Measurements from ENCODE around the gene BRINP3.

Gene BRINP3

DNA sequence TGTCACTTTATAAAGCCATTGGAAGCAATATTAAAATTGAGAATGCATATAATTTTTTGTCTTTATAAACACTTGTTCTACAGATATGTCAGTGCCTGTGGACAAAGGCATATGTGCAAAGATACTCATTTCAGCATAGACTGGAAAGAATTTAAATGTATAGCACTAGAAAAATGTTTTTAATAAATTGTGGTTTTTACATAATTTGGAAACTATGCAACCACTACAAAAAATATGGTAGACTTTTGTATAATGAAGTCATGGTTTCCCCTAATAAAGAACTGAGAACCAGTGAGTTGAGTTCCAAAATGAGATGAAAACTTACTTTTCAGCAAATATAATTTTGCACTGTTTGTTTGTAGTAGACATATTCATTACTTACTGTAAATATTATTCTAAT, 48.5 kb downstream of the BRINP3 start:
- H2BK5ac ChIP-seq (ENCODE audit: low read depth, low read length, poor library complexity, severe bottlenecking) = no peak overlapping the region
- H3K4me3 ChIP-seq (ENCODE audit: insufficient read depth in 1 of 2, low read depth in 1 of 2, low read length in 2 of 2) = no peak overlapping the region
- no peaks in the 10 kb centered on the region for H3K9me3 ChIP-seq (ENCODE audit: control insufficient read depth, low read length)
- H3K27me3 ChIP-seq (ENCODE audit: control insufficient read depth in 1 of 2, insufficient read depth in 1 of 2, low read length in 2 of 2) = no peaks in the 10 kb centered on the region
- H2BK120ac ChIP-seq (ENCODE audit: low read depth, low read length) = no peak overlapping the region
- no peak overlapping the region for H2AK5ac ChIP-seq (ENCODE audit: low read length, severe bottlenecking)
- DNase-seq = no peak
- H2AFZ ChIP-seq (ENCODE audit: low read depth, low read length) = no peak overlapping the region
- H3K23ac ChIP-seq (ENCODE audit: low read length in 2 of 2) = no peak overlapping the region
- H3K4me1 ChIP-seq (ENCODE audit: control insufficient read depth, insufficient read depth, low read depth, low read length) = no peaks in the 10 kb centered on the region
- H3K14ac ChIP-seq (ENCODE audit: low read length in 2 of 2) = no peak overlapping the region
- no peaks in the 10 kb centered on the region for H3K79me1 ChIP-seq (replicated peaks; ENCODE audit: low read length, poor library complexity, severe bottlenecking)
- no peak overlapping the region for H3K18ac ChIP-seq (ENCODE audit: low read depth in 1 of 2, low read length in 2 of 2)
- no peak overlapping the region for H3K27ac ChIP-seq (ENCODE audit: low read length, poor library complexity, severe bottlenecking)
- H4K8ac ChIP-seq (ENCODE audit: low read length) = no peak overlapping the region
- H2BK15ac ChIP-seq (ENCODE audit: low read depth, poor library complexity, severe bottlenecking) = no peak overlapping the region
- no peak overlapping the region for H3K9ac ChIP-seq (ENCODE audit: low read length)
- H3K4ac ChIP-seq (ENCODE audit: low read depth in 1 of 2, low read length in 2 of 2) = no peak overlapping the region
- no peak overlapping the region for H3K4me2 ChIP-seq (ENCODE audit: low read length, poor library complexity, severe bottlenecking)
- no peaks in the 10 kb centered on the region for H3K36me3 ChIP-seq (ENCODE audit: control insufficient read depth in 1 of 2, insufficient read depth in 2 of 2, low read depth in 1 of 2, low read length in 2 of 2)
- H2BK12ac ChIP-seq (ENCODE audit: low read length in 2 of 2) = no peak overlapping the region
- no peak overlapping the region for H4K91ac ChIP-seq (ENCODE audit: low read length)

DNA sequence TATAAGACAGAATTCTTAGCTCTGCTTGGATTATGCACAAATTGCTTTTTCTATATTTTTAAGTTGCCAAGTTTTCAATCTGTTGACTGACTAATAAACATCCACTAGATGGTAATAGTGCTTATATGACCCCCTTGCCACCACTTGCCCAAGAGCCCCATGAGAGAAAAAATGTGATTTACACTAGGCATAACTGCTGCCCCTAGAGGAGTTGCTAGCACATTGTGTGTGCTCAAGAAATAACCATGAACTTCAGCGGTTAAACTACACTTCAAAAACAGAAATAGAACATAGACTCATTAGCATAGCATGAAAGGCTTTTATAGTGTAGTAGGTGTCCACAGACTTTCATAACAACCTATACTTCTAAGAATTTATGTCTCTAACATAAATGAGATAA, 61.4 kb downstream of the BRINP3 start:
- Histone ChIP-seq H3K4me2 (ENCODE audit: low read length, poor library complexity, severe bottlenecking) (no peak overlapping the region), H2BK5ac (ENCODE audit: low read depth, low read length, poor library complexity, severe bottlenecking) (no peak overlapping the region), H4K91ac (ENCODE audit: low read length) (no peak overlapping the region), H2BK120ac (ENCODE audit: low read depth, low read length) (no peak overlapping the region), H3K18ac (ENCODE audit: low read depth in 1 of 2, low read length in 2 of 2) (no peak overlapping the region), H2BK12ac (ENCODE audit: low read length in 2 of 2) (no peak overlapping the region), H2BK15ac (ENCODE audit: low read depth, poor library complexity, severe bottlenecking) (no peak overlapping the region), H3K36me3 (ENCODE audit: control insufficient read depth in 1 of 2, insufficient read depth in 2 of 2, low read depth in 1 of 2, low read length in 2 of 2) (no peaks in the 10 kb centered on the region), H3K4me3 (ENCODE audit: insufficient read depth in 1 of 2, low read depth in 1 of 2, low read length in 2 of 2) (no peak overlapping the region), H3K9me3 (ENCODE audit: control insufficient read depth, low read length) (no peaks in the 10 kb centered on the region), H3K4me1 (ENCODE audit: control insufficient read depth, insufficient read depth, low read depth, low read length) (no peaks in the 10 kb centered on the region), H3K4ac (ENCODE audit: low read depth in 1 of 2, low read length in 2 of 2) (no peak overlapping the region), H3K79me1 (replicated peaks; ENCODE audit: low read length, poor library complexity, severe bottlenecking) (no peaks in the 10 kb centered on the region), H3K23ac (ENCODE audit: low read length in 2 of 2) (no peak overlapping the region), H4K8ac (ENCODE audit: low read length) (no peak overlapping the region), H3K9ac (ENCODE audit: low read length) (no peak overlapping the region), H3K14ac (ENCODE audit: low read length in 2 of 2) (no peak overlapping the region), H3K27ac (ENCODE audit: low read length, poor library complexity, severe bottlenecking) (no peak overlapping the region), H2AFZ (ENCODE audit: low read depth, low read length) (no peak overlapping the region), H3K27me3 (ENCODE audit: control insufficient read depth in 1 of 2, insufficient read depth in 1 of 2, low read length in 2 of 2) (no peaks in the 10 kb centered on the region), H2AK5ac (ENCODE audit: low read length, severe bottlenecking) (no peak overlapping the region)
- no CpG with 5 or more reads among the region's 1 CpG for WGBS
- no peak for DNase-seq

DNA sequence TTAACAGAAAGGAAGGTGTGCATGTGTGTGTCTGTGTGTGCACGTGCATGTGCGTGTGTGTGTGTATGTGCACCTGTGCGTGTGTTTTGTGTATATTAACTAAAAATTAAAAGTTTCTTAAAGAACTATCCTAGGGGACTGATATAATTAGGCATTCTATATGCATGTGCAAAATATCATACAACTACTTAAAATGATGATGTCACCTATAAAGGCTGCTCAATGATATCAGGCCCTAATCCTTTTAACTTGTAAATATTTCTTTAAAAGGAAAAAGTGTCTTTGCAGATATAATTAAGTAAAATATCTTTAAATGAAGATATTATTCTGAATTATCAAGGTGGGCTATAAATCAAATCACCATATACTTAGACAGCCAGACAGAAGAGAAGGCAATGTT, 64.5 kb downstream of the BRINP3 start:
- Histone ChIP-seq H2BK12ac (ENCODE audit: low read length in 2 of 2) (no peak overlapping the region), H4K91ac (ENCODE audit: low read length) (no peak overlapping the region), H3K23ac (ENCODE audit: low read length in 2 of 2) (no peak overlapping the region), H3K14ac (ENCODE audit: low read length in 2 of 2) (no peak overlapping the region), H3K9ac (ENCODE audit: low read length) (no peak overlapping the region), H3K4ac (ENCODE audit: low read depth in 1 of 2, low read length in 2 of 2) (no peak overlapping the region), H4K8ac (ENCODE audit: low read length) (no peak overlapping the region), H2AK5ac (ENCODE audit: low read length, severe bottlenecking) (no peak overlapping the region), H3K4me2 (ENCODE audit: low read length, poor library complexity, severe bottlenecking) (no peak overlapping the region), H3K4me1 (ENCODE audit: control insufficient read depth, insufficient read depth, low read depth, low read length) (no peaks in the 10 kb centered on the region), H2AFZ (ENCODE audit: low read depth, low read length) (no peak overlapping the region), H3K27me3 (ENCODE audit: control insufficient read depth in 1 of 2, insufficient read depth in 1 of 2, low read length in 2 of 2) (no peaks in the 10 kb centered on the region), H3K9me3 (ENCODE audit: control insufficient read depth, low read length) (no peaks in the 10 kb centered on the region), H2BK5ac (ENCODE audit: low read depth, low read length, poor library complexity, severe bottlenecking) (no peak overlapping the region), H2BK120ac (ENCODE audit: low read depth, low read length) (no peak overlapping the region), H3K4me3 (ENCODE audit: insufficient read depth in 1 of 2, low read depth in 1 of 2, low read length in 2 of 2) (no peak overlapping the region), H3K18ac (ENCODE audit: low read depth in 1 of 2, low read length in 2 of 2) (no peak overlapping the region), H3K27ac (ENCODE audit: low read length, poor library complexity, severe bottlenecking) (no peak overlapping the region), H3K79me1 (replicated peaks; ENCODE audit: low read length, poor library complexity, severe bottlenecking) (no peaks in the 10 kb centered on the region), H3K36me3 (ENCODE audit: control insufficient read depth in 1 of 2, insufficient read depth in 2 of 2, low read depth in 1 of 2, low read length in 2 of 2) (no peaks in the 10 kb centered on the region), H2BK15ac (ENCODE audit: low read depth, poor library complexity, severe bottlenecking) (no peak overlapping the region)
- WGBS = no CpG with 5 or more reads among the region's 3 CpGs
- DNase-seq = no peak

DNA sequence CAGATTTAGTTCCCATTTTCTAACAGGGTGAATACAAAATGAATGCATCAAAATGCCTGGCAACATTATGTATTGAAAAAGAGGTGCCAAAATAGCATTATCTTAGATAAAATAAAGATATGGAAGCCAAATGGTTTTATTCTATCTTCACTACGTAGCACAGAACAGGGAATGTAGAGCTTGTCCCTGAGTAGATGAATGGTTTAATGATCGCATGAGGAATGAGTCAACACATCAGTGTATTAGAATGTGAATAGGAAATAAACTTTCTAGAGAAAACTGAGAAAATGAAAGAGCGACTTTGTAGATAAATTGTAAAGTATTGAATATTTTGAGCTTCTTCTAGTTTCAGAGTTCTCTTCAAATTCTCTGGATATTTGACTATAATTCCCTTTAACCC, 74.3 kb downstream of the BRINP3 start:
- Histone ChIP-seq H2BK120ac (ENCODE audit: low read depth, low read length) (no peak overlapping the region), H3K9me3 (ENCODE audit: control insufficient read depth, low read length) (no peaks in the 10 kb centered on the region), H4K8ac (ENCODE audit: low read length) (no peak overlapping the region), H2AK5ac (ENCODE audit: low read length, severe bottlenecking) (no peak overlapping the region), H3K23ac (ENCODE audit: low read length in 2 of 2) (no peak overlapping the region), H3K36me3 (ENCODE audit: control insufficient read depth in 1 of 2, insufficient read depth in 2 of 2, low read depth in 1 of 2, low read length in 2 of 2) (no peaks in the 10 kb centered on the region), H2BK15ac (ENCODE audit: low read depth, poor library complexity, severe bottlenecking) (no peak overlapping the region), H3K27me3 (ENCODE audit: control insufficient read depth in 1 of 2, insufficient read depth in 1 of 2, low read length in 2 of 2) (no peaks in the 10 kb centered on the region), H3K14ac (ENCODE audit: low read length in 2 of 2) (no peak overlapping the region), H3K4me1 (ENCODE audit: control insufficient read depth, insufficient read depth, low read depth, low read length) (no peaks in the 10 kb centered on the region), H3K4me3 (ENCODE audit: insufficient read depth in 1 of 2, low read depth in 1 of 2, low read length in 2 of 2) (no peak overlapping the region), H3K4ac (ENCODE audit: low read depth in 1 of 2, low read length in 2 of 2) (no peak overlapping the region), H2BK5ac (ENCODE audit: low read depth, low read length, poor library complexity, severe bottlenecking) (no peak overlapping the region), H2BK12ac (ENCODE audit: low read length in 2 of 2) (no peak overlapping the region), H3K9ac (ENCODE audit: low read length) (no peak overlapping the region), H3K27ac (ENCODE audit: low read length, poor library complexity, severe bottlenecking) (no peak overlapping the region), H3K18ac (ENCODE audit: low read depth in 1 of 2, low read length in 2 of 2) (no peak overlapping the region), H4K91ac (ENCODE audit: low read length) (no peak overlapping the region), H3K79me1 (replicated peaks; ENCODE audit: low read length, poor library complexity, severe bottlenecking) (no peaks in the 10 kb centered on the region), H2AFZ (ENCODE audit: low read depth, low read length) (no peak overlapping the region), H3K4me2 (ENCODE audit: low read length, poor library complexity, severe bottlenecking) (no peak overlapping the region)
- WGBS = 79% methylated on average over 2 of the region's 3 CpGs
- no peak for DNase-seq
